Measurements from ENCODE around the gene WFDC2. TPM values are rescaled to one million over a fixed set of nuclear protein-coding genes. Genes with fewer than 3 reads are reported as not detected.

The WFDC2 gene
- total RNA-seq, 1 donor from 2014 or later = 32.5 TPM

DNA sequence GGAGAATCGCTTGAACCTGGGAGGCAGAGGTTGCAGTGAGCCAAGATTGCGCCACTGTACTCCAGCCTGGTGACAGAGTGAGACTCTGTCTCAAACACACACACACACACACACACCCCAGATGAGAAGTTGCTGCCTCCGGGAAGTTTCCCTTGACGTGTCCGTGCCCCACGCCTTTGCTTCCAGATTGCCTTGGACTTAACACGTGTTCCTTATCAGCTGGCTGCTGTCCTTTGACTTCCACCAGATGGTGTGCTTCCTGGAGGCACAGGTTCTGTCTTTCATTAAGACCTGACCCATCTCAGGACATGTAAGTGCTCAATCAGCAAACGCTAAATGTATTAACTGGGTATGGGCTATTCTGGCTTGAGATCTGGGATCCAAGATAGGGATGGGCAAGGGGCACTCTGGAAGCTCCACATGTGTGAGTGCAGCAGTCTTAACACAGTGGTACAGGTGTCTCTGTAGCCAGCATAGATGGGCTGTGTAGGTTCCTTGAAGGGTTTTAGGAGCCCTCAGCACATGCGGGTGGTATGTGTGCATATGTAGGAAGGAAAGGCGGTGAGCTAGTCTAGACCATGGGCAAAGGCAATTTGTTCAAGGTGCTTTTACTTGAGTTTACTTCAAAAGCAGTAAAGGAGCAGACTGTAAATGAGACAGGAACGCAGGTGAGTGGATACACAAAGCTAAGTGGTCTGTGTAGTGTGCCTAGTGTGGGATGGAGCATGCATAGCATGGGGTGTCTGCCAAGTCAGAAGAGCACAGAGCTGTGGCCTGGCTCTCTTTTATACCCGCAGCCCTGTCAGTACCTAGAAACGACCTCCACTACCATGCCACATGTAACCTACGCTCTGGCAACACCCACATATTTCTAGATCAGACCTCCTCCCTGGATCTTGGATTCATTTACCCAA is 42.1 kb upstream of the WFDC2 start:
- TF ChIP-seq, protein P1, sequence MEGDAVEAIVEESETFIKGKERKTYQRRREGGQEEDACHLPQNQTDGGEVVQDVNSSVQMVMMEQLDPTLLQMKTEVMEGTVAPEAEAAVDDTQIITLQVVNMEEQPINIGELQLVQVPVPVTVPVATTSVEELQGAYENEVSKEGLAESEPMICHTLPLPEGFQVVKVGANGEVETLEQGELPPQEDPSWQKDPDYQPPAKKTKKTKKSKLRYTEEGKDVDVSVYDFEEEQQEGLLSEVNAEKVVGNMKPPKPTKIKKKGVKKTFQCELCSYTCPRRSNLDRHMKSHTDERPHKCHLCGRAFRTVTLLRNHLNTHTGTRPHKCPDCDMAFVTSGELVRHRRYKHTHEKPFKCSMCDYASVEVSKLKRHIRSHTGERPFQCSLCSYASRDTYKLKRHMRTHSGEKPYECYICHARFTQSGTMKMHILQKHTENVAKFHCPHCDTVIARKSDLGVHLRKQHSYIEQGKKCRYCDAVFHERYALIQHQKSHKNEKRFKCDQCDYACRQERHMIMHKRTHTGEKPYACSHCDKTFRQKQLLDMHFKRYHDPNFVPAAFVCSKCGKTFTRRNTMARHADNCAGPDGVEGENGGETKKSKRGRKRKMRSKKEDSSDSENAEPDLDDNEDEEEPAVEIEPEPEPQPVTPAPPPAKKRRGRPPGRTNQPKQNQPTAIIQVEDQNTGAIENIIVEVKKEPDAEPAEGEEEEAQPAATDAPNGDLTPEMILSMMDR (IDR thresholded peaks at IDR 0.05) = no peak
- no peaks in the 10 kb centered on the region for H3K9me3 ChIP-seq
- H3K4me1 ChIP-seq = no peaks in the 10 kb centered on the region
- intact Hi-C loops (cut with DNase I) = no loop called here
- no peak overlapping the region for H3K4me3 ChIP-seq
- no peak overlapping the region for H3K27ac ChIP-seq
- no peaks in the 10 kb centered on the region for H3K27me3 ChIP-seq
- DNase-seq (ENCODE audit: low spot score in 2 of 2) = no peak
- H3K36me3 ChIP-seq = peaks cover 32 to 33% of the 10 kb centered on the region in 2 donors

DNA sequence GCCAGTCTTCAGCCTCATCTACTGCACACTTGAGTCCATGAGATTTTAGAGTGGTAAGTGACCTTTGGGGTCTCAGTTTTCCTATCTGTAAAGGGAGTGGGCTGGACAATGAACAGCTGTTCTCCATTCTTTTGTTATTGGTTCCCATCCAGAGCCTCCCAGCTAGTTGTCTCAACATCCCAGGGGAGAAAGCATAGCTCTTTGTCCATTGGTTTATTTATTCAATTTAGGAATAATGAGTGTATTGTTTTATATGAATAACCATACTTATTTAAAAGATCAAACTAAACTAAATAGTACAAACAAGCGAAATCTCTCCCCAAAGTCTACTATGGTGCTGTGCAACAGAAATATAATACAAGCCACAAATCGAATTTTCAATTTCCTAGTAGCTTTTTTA is 39.9 kb upstream of the WFDC2 start:
- intact Hi-C loops (cut with DNase I) = no loop called here
- DNase-seq (ENCODE audit: low spot score in 2 of 2) = no peak
- no peaks in the 10 kb centered on the region for H3K27me3 ChIP-seq
- peaks cover 11 to 12% of the 10 kb centered on the region in 2 donors for H3K36me3 ChIP-seq
- H3K27ac ChIP-seq = no peak overlapping the region
- H3K4me3 ChIP-seq = no peak overlapping the region
- no peaks in the 10 kb centered on the region for H3K4me1 ChIP-seq
- no peaks in the 10 kb centered on the region for H3K9me3 ChIP-seq
- TF ChIP-seq, protein P1 (IDR thresholded peaks at IDR 0.05) = no peak

DNA sequence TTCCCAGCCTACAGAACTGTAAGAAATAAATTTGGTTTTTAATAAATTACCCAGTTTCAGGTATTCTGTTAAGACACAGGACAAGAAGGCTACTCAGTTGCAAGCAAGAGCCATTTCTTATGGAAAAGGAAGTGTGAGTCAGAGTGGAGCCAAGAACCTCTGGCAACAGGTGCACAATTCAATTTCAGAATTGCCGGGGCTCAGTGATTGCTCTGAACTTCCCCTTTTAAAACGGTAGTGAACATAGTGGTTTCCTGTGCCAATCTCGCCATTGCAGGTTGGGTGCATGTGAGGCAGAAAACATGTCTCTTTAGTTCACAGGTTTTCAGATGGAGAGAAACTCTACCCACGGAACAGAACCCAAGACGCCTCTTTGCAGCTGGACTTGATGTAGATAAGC is 37.3 kb upstream of the WFDC2 start:
- TF ChIP-seq, protein P1 (IDR thresholded peaks at IDR 0.05) = no peak
- no peaks in the 10 kb centered on the region for H3K27me3 ChIP-seq
- H3K4me3 ChIP-seq = no peak overlapping the region
- H3K27ac ChIP-seq = no peak overlapping the region
- H3K36me3 ChIP-seq = no peaks in the 10 kb centered on the region
- peaks cover 0 to 3% of the 10 kb centered on the region in 2 donors for H3K4me1 ChIP-seq
- intact Hi-C loops (cut with DNase I) = no loop called here
- H3K9me3 ChIP-seq = no peaks in the 10 kb centered on the region
- no peak for DNase-seq (ENCODE audit: low spot score in 2 of 2)

DNA sequence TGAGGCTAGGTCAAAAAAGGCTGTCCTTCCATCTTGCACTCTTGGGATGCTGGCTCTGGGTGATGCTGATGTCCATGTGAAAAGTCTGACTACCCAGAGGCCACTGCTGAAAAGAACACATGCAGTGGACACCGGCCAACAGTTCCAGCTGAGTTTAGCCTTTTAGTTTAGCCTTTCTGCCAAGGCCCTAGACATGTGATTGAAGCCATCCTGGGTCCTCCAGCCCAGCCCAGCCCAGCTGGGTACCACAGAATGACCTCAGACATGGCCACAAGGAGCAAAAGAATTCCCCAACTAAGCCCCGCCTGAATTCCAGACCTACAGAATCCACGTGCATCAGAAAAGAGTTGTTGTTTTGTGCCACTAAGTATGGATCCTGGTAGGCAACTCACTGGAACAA is 36.2 kb upstream of the WFDC2 start:
- Histone ChIP-seq H3K4me3 (no peak overlapping the region), H3K4me1 (peaks cover 0 to 3% of the 10 kb centered on the region in 2 donors), H3K27me3 (no peaks in the 10 kb centered on the region), H3K36me3 (no peaks in the 10 kb centered on the region), H3K27ac (peak overlapping the region; percentile 31 to 56), H3K9me3 (no peaks in the 10 kb centered on the region)
- TF ChIP-seq, protein P1 (IDR thresholded peaks at IDR 0.05) = no peak
- DNase-seq (ENCODE audit: low spot score in 2 of 2) = peak in 1 of 2 donors; percentile 71
- intact Hi-C loops (cut with DNase I) = no loop called here

DNA sequence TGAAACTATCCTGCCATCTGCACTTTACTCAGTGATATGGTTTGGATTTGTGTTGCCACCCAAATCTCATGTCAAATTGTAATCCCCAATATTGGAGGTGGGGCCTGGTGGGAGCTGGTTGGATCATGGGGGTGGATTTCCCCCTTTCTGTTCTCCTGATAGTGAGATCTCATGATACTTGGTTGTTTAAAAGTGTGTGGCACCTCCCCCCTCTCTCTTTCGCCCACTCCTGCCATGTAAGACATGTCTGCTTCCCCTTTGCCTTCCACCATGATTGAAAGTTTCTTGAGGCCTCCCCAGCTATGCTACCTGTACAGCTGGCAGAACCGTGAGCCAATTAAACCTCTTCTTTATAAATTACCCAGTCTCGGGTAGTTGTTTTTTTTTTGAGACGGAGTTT is 35.6 kb upstream of the WFDC2 start:
- Histone ChIP-seq H3K27ac (peak overlapping the region; percentile 31 to 56), H3K4me1 (peaks cover 0 to 3% of the 10 kb centered on the region in 2 donors), H3K27me3 (no peaks in the 10 kb centered on the region), H3K9me3 (no peaks in the 10 kb centered on the region), H3K4me3 (no peak overlapping the region), H3K36me3 (no peaks in the 10 kb centered on the region)
- TF ChIP-seq, protein P1 (IDR thresholded peaks at IDR 0.05) = no peak
- no peak for DNase-seq (ENCODE audit: low spot score in 2 of 2)
- intact Hi-C loops (cut with DNase I) = no loop called here
